Neural crest cell (in vitro differentiated cells): ENCODE measurements around the gene CACNA1A. TPM values are rescaled to one million over a fixed set of nuclear protein-coding genes. Genes with fewer than 3 reads are reported as not detected.
A peak's percentile ranks its signal among the peaks of the same experiment; 100 is the strongest.

Experiments used
- DNase-seq: peaks from one replicate; pipeline ENCODE4 v3.0.0; 2021; ENCODE audit warnings: low read depth, mixed read lengths, low spot score
- H3K27ac Mint-ChIP-seq: one replicate; pipeline ENCODE4 v1.8.0; 2021; ENCODE audit warnings: mild to moderate bottlenecking, mixed read lengths; ENCODE audit not compliant: unreplicated experiment
- H3K27me3 Mint-ChIP-seq: 2 replicates; pipeline ENCODE4 v1.8.0; 2021; ENCODE audit warnings: low read depth, mild to moderate bottlenecking, mixed read lengths
- H3K36me3 Mint-ChIP-seq: 2 replicates; pipeline ENCODE4 v1.8.0; 2021; ENCODE audit warnings: low read depth, mild to moderate bottlenecking, mixed read lengths
- H3K4me1 Mint-ChIP-seq: 2 replicates; pipeline ENCODE4 v1.8.0; 2021; ENCODE audit warnings: mixed read lengths
- H3K4me3 Mint-ChIP-seq: one replicate; pipeline ENCODE4 v1.8.0; 2021; ENCODE audit warnings: mild to moderate bottlenecking, mixed read lengths
- H3K9me3 Mint-ChIP-seq: 2 replicates; pipeline ENCODE4 v1.8.0; 2021; ENCODE audit warnings: mixed read lengths
- total RNA-seq: library from RNA; stranded (reverse); gene quantifications from 2 replicates; pipeline ENCODE4 v1.2.1, GENCODE V29; 2021
- TF ChIP-seq, protein P1 (sequence below): fragments of 200-600 bp; sonication (generic); conservative IDR thresholded peaks from 2 replicates; pipeline ENCODE4 v1.5.0; 2021; ENCODE audit warnings: antibody characterized with exemption, mild to moderate bottlenecking

The CACNA1A gene
- total RNA-seq, 1 donor from 2014 or later: 2.8 TPM

DNA sequence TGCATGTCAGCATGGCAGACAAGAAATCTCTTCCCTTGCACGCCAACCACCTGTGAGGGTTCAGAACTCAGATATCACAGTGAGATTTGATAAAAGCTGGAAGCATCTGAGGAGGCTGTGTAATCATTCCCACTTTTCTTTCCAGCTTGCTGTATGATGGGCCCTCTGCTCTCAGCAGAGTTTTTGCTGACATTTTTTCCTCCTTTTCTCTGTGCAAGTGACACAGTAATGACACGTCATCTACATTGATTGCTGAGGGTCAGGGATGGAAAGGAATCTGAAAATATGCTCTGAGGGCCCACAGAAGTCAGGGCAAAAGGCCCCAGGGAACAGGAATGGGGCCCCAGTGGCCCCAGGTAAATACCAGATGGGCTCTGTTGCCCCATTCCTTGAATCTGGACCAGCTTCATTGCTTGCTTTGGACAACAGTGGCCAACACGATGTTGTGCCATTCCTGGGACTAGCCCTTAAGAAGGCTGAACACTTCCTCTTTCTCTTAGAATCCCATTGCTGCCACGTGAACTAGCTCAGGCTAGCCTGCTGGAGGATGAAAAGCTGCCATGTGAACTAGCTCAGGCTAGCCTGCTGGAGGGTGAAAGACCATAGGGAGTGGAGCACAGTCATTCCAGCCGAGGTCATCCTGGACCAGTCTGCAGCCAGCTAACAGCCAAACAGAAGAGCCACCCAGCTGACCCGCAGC, 68.2 kb downstream of the CACNA1A start:
- no peaks in the 10 kb centered on the region for H3K36me3 Mint-ChIP-seq
- H3K9me3 Mint-ChIP-seq: no peaks in the 10 kb centered on the region
- H3K27ac Mint-ChIP-seq: no peak overlapping the region
- TF ChIP-seq, protein P1, sequence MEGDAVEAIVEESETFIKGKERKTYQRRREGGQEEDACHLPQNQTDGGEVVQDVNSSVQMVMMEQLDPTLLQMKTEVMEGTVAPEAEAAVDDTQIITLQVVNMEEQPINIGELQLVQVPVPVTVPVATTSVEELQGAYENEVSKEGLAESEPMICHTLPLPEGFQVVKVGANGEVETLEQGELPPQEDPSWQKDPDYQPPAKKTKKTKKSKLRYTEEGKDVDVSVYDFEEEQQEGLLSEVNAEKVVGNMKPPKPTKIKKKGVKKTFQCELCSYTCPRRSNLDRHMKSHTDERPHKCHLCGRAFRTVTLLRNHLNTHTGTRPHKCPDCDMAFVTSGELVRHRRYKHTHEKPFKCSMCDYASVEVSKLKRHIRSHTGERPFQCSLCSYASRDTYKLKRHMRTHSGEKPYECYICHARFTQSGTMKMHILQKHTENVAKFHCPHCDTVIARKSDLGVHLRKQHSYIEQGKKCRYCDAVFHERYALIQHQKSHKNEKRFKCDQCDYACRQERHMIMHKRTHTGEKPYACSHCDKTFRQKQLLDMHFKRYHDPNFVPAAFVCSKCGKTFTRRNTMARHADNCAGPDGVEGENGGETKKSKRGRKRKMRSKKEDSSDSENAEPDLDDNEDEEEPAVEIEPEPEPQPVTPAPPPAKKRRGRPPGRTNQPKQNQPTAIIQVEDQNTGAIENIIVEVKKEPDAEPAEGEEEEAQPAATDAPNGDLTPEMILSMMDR: no peak
- DNase-seq: no peak
- H3K27me3 Mint-ChIP-seq: peaks cover 2% of the 10 kb centered on the region
- H3K4me3 Mint-ChIP-seq: no peak overlapping the region
- no peaks in the 10 kb centered on the region for H3K4me1 Mint-ChIP-seq

DNA sequence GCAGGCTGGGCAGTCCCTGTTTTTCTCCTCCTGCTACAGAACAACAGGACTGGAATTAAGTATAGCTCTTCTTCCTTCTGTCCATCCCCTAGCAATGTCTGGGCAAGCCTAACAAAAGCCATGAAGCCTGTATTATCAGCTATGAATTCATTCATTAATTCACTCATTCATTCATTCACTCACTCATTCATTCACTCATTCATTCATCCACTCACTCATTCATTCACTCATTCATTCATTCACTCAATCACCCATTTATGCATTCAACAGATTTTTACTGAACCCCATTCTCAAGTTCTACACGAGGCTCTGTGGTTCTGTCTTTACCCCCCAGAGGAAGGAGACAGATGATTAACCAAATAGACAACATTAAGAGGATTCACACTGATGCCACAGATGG, 69.9 kb downstream of the CACNA1A start:
- Mint-ChIP-seq H3K36me3 (no peaks in the 10 kb centered on the region), H3K4me3 (no peak overlapping the region), H3K27me3 (peaks cover 1% of the 10 kb centered on the region), H3K9me3 (no peaks in the 10 kb centered on the region), H3K4me1 (no peaks in the 10 kb centered on the region), H3K27ac (no peak overlapping the region)
- TF ChIP-seq, protein P1: no peak
- no peak for DNase-seq

DNA sequence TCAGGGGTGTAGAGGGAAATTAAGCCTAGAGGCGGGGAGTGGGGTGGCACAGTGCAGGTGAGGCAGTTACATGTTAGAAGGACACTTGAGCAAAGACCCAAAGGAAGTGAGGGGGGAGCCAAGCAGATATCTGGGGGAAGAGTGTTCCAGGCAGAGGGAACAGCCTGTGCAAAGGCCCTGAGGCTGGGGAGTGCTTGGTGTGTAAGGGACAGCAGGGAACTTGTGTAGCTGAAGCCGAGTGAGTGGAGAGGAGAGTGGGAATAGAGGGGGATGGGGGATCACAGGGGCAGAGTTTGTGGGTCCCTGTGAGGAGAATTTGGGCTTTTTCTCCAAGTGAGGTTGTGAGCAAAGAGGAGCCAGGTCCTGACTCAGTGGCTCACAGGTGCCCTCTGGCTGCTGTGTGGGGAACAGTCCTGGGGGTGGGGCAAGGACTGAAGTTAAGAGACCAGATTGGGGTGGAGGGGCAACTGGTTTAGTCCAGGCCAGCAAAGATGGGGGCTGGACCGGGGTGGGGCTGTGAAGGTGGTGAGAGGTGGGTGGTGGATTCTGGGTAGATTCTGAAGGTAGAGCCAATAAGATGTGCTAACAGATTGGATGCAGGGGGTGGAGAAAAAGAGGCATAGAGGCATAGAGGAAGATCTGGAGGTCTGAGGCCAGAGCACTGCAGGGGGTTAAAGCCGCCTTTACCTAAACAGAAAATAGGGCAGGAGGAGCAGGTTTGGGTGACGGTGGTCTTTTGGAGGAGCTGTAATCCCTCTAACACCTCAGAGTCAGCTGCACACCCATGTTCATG, 75.3 kb downstream of the CACNA1A start:
- Mint-ChIP-seq H3K9me3 (no peaks in the 10 kb centered on the region), H3K4me3 (no peak overlapping the region), H3K27me3 (peaks cover 18% of the 10 kb centered on the region), H3K27ac (no peak overlapping the region), H3K4me1 (no peaks in the 10 kb centered on the region), H3K36me3 (no peaks in the 10 kb centered on the region)
- DNase-seq: peak; percentile 44
- TF ChIP-seq, protein P1: peak; percentile 68

DNA sequence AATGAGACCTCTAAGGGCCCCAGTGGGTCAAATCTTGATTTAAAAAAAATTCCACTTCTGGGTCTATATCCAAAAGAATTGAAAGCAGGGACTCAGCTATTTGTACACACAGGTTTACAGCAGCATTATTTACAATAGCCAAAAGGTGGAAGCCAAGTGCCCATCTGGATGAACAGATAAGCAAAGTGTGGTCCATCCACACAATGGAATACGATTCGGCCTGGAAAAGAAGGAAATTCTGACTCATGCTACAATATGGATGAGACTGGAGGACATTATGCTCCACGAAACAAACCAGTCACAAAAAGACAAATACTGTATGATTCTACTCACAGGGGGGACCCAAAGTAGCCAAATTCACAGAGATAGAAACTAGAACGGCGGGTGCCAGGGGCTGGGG, 76.7 kb downstream of the CACNA1A start:
- Mint-ChIP-seq H3K27me3 (peaks cover 20% of the 10 kb centered on the region), H3K4me1 (no peaks in the 10 kb centered on the region), H3K36me3 (no peaks in the 10 kb centered on the region), H3K4me3 (no peak overlapping the region), H3K9me3 (no peaks in the 10 kb centered on the region), H3K27ac (no peak overlapping the region)
- no peak for DNase-seq
- TF ChIP-seq, protein P1: no peak

DNA sequence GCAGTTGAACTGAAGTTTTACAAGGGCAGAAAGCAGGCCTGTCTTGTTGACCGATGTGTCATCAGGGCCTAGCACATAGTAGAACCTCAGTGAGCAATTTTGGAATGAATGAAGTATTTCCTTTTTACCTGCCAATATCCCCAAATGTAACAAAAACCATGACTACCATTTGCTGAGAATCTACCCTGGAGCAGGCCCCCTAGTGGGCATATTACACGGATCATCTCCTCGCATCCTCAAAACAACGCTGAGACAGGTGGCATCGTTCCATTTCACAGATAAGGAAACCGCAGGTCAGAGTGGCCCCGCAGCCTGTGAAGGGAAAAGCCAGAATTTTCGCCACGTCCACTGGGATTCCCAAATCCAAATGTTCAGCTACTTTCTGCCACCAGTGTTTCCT, 77.9 kb downstream of the CACNA1A start:
- Mint-ChIP-seq H3K9me3 (no peaks in the 10 kb centered on the region), H3K36me3 (no peaks in the 10 kb centered on the region), H3K27ac (no peak overlapping the region), H3K4me1 (no peaks in the 10 kb centered on the region), H3K4me3 (no peak overlapping the region), H3K27me3 (peaks cover 20% of the 10 kb centered on the region)
- TF ChIP-seq, protein P1: peak; percentile 67
- peak; percentile 12 for DNase-seq
